HepG2 (cell line): ENCODE results near the gene CBL. TPM values are rescaled to one million over a fixed set of nuclear protein-coding genes. Genes with fewer than 3 reads are reported as not detected.

Source experiments
- ATAC-seq: fragments of 200-7000 bp; cut with Tn5 transposase; 3 replicates; pipeline ENCODE4 v1.9.1; 2020; ENCODE audit warnings: mild to moderate bottlenecking, moderate library complexity
- BruUV-seq: library from RNA; stranded (reverse); fragments of 400-500 nt; replicated peaks from 2 replicates; lab custom pipeline; 2021; lab: Mats Ljungman, UMichigan
- CTCF ChIA-PET: fragments of 300-600 bp; formaldehyde crosslinking; extraction: SDS; loops from one replicate; lab custom pipeline; 2021; ENCODE audit warnings: low total read pairs, inconsistent platforms, low intra/inter-chr PET ratio; lab: Yijun Ruan, JAX
- POLR2A ChIA-PET: fragments of 350-600 bp; sonication (Branson Sonifier 250); formaldehyde crosslinking; loops from one replicate; lab custom pipeline; 2020; ENCODE audit warnings: antibody characterized with exemption, inconsistent platforms; lab: Yijun Ruan, JAX
- DNase-seq: peaks from one replicate; pipeline ENCODE4 v3.0.0-alpha.2; 2015; ENCODE audit warnings: low spot score
- FAIRE-seq: peaks from 3 replicates; lab custom pipeline; 2011; peaks lifted over from hg19 to GRCh38; lab: Jason Lieb, UNC
- H2AFZ ChIP-seq: one replicate; pipeline ENCODE4 v1.6.1; 2011; ENCODE audit warnings: low read length, inconsistent platforms
- H3K27ac ChIP-seq: fragments of 300-600 bp; 3 replicates; pipeline ENCODE4 v1.8.0; 2011; ENCODE audit warnings: mixed run types, mild to moderate bottlenecking, mixed read lengths, low read length, inconsistent platforms; ENCODE audit not compliant: insufficient read depth; ENCODE audit errors: extremely low read length
- H3K27me3 ChIP-seq, 2 experiments: fragments of 200-600 bp in 1 of 2; 2 replicates in 1 of 2; 3 replicates in 1 of 2; pipeline versions ENCODE4 v1.6.0 to v1.8.0; 2011; ENCODE audit warnings: low read length in 2 of 2, mild to moderate bottlenecking in 2 of 2, moderate library complexity in 2 of 2, inconsistent platforms in 1 of 2; ENCODE audit not compliant: insufficient read depth in 2 of 2, control insufficient read depth in 1 of 2
- H3K36me3 ChIP-seq, 2 experiments: fragments of 200-600 bp in 1 of 2; replicated peaks in 1 of 2; 2 replicates in 1 of 2; 3 replicates in 1 of 2; pipeline versions ENCODE4 v1.5.1 to v1.8.0; 2011; ENCODE audit warnings: low read length in 2 of 2, inconsistent platforms in 1 of 2; ENCODE audit not compliant: insufficient read depth in 2 of 2, control insufficient read depth in 1 of 2
- H3K4me1 ChIP-seq: 2 replicates; pipeline ENCODE4 v1.5.1; 2012; ENCODE audit warnings: low read length, inconsistent platforms; ENCODE audit not compliant: insufficient read depth
- H3K4me2 ChIP-seq: 2 replicates; pipeline ENCODE4 v1.6.0; 2011; ENCODE audit warnings: low read depth, low read length, inconsistent platforms
- H3K4me3 ChIP-seq, 3 experiments: fragments of 200-600 bp in 1 of 3; sonication (generic), shearing (Covaris generic) in 1 of 3; replicated peaks in 1 of 3; 2 replicates each; pipeline ENCODE4 v1.5.1; 2011 to 2016; ENCODE audit warnings: low read length in 3 of 3, inconsistent platforms in 2 of 3, low read depth in 2 of 3, mild to moderate bottlenecking in 2 of 3, control low read depth in 1 of 3, mixed read lengths in 1 of 3; ENCODE audit not compliant: insufficient read depth in 1 of 3
- H3K79me2 ChIP-seq: one replicate; pipeline ENCODE4 v1.6.1; 2011; ENCODE audit warnings: low read length, inconsistent platforms; ENCODE audit not compliant: insufficient read depth
- H3K9ac ChIP-seq: 2 replicates; pipeline ENCODE4 v1.6.0; 2011; ENCODE audit warnings: mild to moderate bottlenecking, low read depth, low read length, inconsistent platforms; ENCODE audit not compliant: insufficient read depth
- H3K9me3 ChIP-seq: 2 replicates; pipeline ENCODE4 v1.5.1; 2012; ENCODE audit warnings: mild to moderate bottlenecking, low read length
- H4K20me1 ChIP-seq: 2 replicates; pipeline ENCODE4 v1.6.0; 2011; ENCODE audit warnings: inconsistent platforms, mild to moderate bottlenecking, low read length, moderate library complexity; ENCODE audit not compliant: insufficient read depth
- MEF2D ChIP-seq: sonication (generic); formaldehyde crosslinking; IDR thresholded peaks from 2 replicates; pipeline ENCODE4 v1.5.1; 2020; ENCODE audit warnings: mild to moderate bottlenecking, missing genetic modification reagents
- SALL1 ChIP-seq: sonication (generic); formaldehyde crosslinking; IDR thresholded peaks from 2 replicates; pipeline ENCODE4 v1.8.0; 2022; ENCODE audit warnings: mild to moderate bottlenecking, missing genetic modification reagents
- SATB2 ChIP-seq: sonication (generic); formaldehyde crosslinking; IDR thresholded peaks from 2 replicates; pipeline ENCODE4 v1.5.0; 2020; ENCODE audit warnings: missing genetic modification reagents
- ZMYM4 ChIP-seq: sonication (generic); formaldehyde crosslinking; IDR thresholded peaks from 2 replicates; pipeline ENCODE4 v1.8.1; 2023; ENCODE audit warnings: mild to moderate bottlenecking, missing genetic modification reagents
- ZNF12 ChIP-seq: sonication (generic); formaldehyde crosslinking; IDR thresholded peaks from 2 replicates; pipeline ENCODE4 v1.5.0; 2020; ENCODE audit warnings: missing genetic modification reagents
- ZNF264 ChIP-seq: sonication (generic); formaldehyde crosslinking; IDR thresholded peaks from 2 replicates; pipeline ENCODE4 v1.4.0; 2020; ENCODE audit warnings: missing genetic modification reagents
- WGBS: methylation state at CpG from one replicate; pipeline ENCODE4 v1.1.6; 2017; ENCODE audit warnings: low lambda C conversion rate; 5-methylcytosine and 5-hydroxymethylcytosine counted together
- in situ Hi-C: cut with HindIII; loops from 2 replicates; pipeline ENCODE4 v1.10.0; 2017; ENCODE audit warnings: low pct_unique_long_range_greater_than_20kb; ENCODE audit not compliant: extremely low pct_ligation_motif_present
- intact Hi-C: fragments of 100-400 bp; cut with micrococcal nuclease; formaldehyde crosslinking; loops from one replicate; pipeline ENCODE4 v1.10.0; 2022; ENCODE audit not compliant: unreplicated experiment
- polyA plus RNA-seq, 8 experiments: library from polyadenylated mRNA; depleted of rRNA in 3 of 8; stranded (reverse) in 7 of 8; unstranded in 1 of 8; fragments of >200 nt; fragmentation: Illumina TruSeq in 4 of 8; extraction: Trizol in 4 of 8; gene quantifications; 2 replicates each; pipeline versions ENCODE4 v1.2.1 to v1.2.3, GENCODE V29; 2011 to 2016; ENCODE audit warnings: low read depth in 4 of 8, missing spikeins in 1 of 8, mixed read lengths in 1 of 8; ENCODE audit not compliant: insufficient read depth in 1 of 8
- total RNA-seq, 5 experiments: library from RNA; depleted of rRNA; stranded (reverse); fragments of >200 nt; fragmentation: Illumina TruSeq; extraction: Trizol; gene quantifications; 2 replicates each; pipeline ENCODE4 v1.2.3, GENCODE V29; 2016; ENCODE audit warnings: low read depth in 1 of 5
- TF ChIP-seq, protein P1 (sequence below): sonication (generic); formaldehyde crosslinking; IDR thresholded peaks from 2 replicates; pipeline ENCODE4 v1.5.1; 2020; ENCODE audit warnings: mild to moderate bottlenecking, missing genetic modification reagents, borderline replicate concordance
- TF ChIP-seq, protein P2 (sequence below): sonication (generic); formaldehyde crosslinking; IDR thresholded peaks from 2 replicates; pipeline ENCODE4 v1.4.0; 2020; ENCODE audit warnings: missing genetic modification reagents

Gene CBL
- total and polyA plus RNA-seq, 2 of the 13 experiments (the other 11 are each of a cell fraction or from before 2014, with no cell fraction given): 6.6 to 7.4 TPM

DNA sequence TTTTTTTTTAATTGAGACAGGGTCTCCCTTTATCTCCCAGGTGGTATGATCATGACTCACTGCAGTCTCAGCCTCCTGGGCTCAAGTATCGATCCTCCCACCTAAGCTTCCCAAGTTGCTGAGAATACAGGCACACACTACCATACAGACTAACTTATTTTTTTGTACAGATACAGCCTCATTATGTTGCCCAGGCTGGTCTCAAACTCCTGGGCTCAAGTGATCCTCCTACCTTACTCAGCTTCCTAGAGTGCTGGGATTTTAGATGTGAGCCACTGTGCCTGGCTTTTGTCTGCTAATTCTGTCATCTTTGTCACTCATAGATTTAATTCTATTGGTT lies 43.5 kb downstream of the CBL start:
- CTCF ChIA-PET: no interaction called here
- BruUV-seq: no TSS peak
- Histone ChIP-seq H3K36me3 (no peaks in the 10 kb centered on the region), H3K4me1 (no peaks in the 10 kb centered on the region), H3K4me3 (no peak overlapping the region), H3K9me3 (no peaks in the 10 kb centered on the region), H3K27me3 (no peaks in the 10 kb centered on the region), H4K20me1 (no peaks in the 10 kb centered on the region), H3K27ac (no peak overlapping the region), H3K9ac (no peak overlapping the region), H2AFZ (no peak overlapping the region), H3K79me2 (no peaks in the 10 kb centered on the region), H3K4me2 (no peak overlapping the region)
- TF ChIP-seq, protein P1, sequence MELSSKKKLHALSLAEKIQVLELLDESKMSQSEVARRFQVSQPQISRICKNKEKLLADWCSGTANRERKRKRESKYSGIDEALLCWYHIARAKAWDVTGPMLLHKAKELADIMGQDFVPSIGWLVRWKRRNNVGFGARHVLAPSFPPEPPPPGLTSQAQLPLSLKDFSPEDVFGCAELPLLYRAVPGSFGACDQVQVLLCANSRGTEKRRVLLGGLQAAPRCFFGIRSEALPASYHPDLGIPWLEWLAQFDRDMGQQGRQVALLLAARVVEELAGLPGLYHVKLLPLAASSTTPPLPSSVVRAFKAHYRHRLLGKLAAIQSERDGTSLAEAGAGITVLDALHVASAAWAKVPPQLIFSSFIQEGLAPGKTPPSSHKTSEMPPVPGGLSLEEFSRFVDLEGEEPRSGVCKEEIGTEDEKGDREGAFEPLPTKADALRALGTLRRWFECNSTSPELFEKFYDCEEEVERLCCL: no peak
- TF ChIP-seq SATB2: no peak
- TF ChIP-seq ZMYM4 (CRISPR knock-in tag): no peak
- no peak for TF ChIP-seq ZNF264 (CRISPR knock-in tag)
- no peak for TF ChIP-seq SALL1 (CRISPR knock-in tag)
- TF ChIP-seq, protein P2, sequence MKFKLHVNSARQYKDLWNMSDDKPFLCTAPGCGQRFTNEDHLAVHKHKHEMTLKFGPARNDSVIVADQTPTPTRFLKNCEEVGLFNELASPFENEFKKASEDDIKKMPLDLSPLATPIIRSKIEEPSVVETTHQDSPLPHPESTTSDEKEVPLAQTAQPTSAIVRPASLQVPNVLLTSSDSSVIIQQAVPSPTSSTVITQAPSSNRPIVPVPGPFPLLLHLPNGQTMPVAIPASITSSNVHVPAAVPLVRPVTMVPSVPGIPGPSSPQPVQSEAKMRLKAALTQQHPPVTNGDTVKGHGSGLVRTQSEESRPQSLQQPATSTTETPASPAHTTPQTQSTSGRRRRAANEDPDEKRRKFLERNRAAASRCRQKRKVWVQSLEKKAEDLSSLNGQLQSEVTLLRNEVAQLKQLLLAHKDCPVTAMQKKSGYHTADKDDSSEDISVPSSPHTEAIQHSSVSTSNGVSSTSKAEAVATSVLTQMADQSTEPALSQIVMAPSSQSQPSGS (CRISPR knock-in tag): no peak
- no peak for TF ChIP-seq MEF2D (CRISPR knock-in tag)
- TF ChIP-seq ZNF12 (CRISPR knock-in tag): no peak
- in situ Hi-C loops: no loop called here
- POLR2A ChIA-PET: no interaction called here
- FAIRE-seq: no peak
- ATAC-seq: no peak
- no peak for DNase-seq
- intact Hi-C loops: no loop called here
- WGBS: 95% methylated on average over 1 of the region's 1 CpG
